Osteocyte (in vitro differentiated cells): ENCODE results near the gene WDCP. TPM values are rescaled to one million over a fixed set of nuclear protein-coding genes. Genes with fewer than 3 reads are reported as not detected.
"Not testable (repeated sequence)": the region's sequence is repeated elsewhere in the genome, so short reads cannot be mapped to it uniquely, and the experiment has no call there.

Source experiments
- DNase-seq: peaks from one replicate; pipeline ENCODE4 v3.0.0; 2021; ENCODE audit warnings: mixed read lengths; ENCODE audit not compliant: unreplicated experiment; ENCODE audit errors: extremely low spot score
- H3K27ac Mint-ChIP-seq: one replicate; pipeline ENCODE4 v1.8.0; 2021; ENCODE audit warnings: mild to moderate bottlenecking, mixed read lengths; ENCODE audit not compliant: unreplicated experiment
- H3K27me3 Mint-ChIP-seq: one replicate; pipeline ENCODE4 v1.8.0; 2021; ENCODE audit warnings: mixed read lengths; ENCODE audit not compliant: unreplicated experiment
- H3K36me3 Mint-ChIP-seq: one replicate; pipeline ENCODE4 v1.8.0; 2021; ENCODE audit warnings: mixed read lengths; ENCODE audit not compliant: unreplicated experiment
- H3K4me1 Mint-ChIP-seq: one replicate; pipeline ENCODE4 v1.8.0; 2021; ENCODE audit warnings: mixed read lengths; ENCODE audit not compliant: unreplicated experiment
- H3K4me3 Mint-ChIP-seq: one replicate; pipeline ENCODE4 v1.8.0; 2021; ENCODE audit warnings: mild to moderate bottlenecking, moderate library complexity, mixed read lengths; ENCODE audit not compliant: unreplicated experiment
- H3K9me3 Mint-ChIP-seq: one replicate; pipeline ENCODE4 v1.8.0; 2021; ENCODE audit warnings: mixed read lengths; ENCODE audit not compliant: unreplicated experiment
- total RNA-seq: library from RNA; stranded (reverse); gene quantifications from 2 replicates; pipeline ENCODE4 v1.2.1, GENCODE V29; 2021
- TF ChIP-seq, protein P1 (sequence below): fragments of 200-600 bp; sonication (generic); IDR thresholded peaks from 2 replicates; pipeline ENCODE4 v1.5.0; 2021; ENCODE audit warnings: antibody characterized with exemption, mild to moderate bottlenecking, moderate library complexity

The WDCP gene
- total RNA-seq, 1 donor from 2014 or later = 9.6 TPM

DNA sequence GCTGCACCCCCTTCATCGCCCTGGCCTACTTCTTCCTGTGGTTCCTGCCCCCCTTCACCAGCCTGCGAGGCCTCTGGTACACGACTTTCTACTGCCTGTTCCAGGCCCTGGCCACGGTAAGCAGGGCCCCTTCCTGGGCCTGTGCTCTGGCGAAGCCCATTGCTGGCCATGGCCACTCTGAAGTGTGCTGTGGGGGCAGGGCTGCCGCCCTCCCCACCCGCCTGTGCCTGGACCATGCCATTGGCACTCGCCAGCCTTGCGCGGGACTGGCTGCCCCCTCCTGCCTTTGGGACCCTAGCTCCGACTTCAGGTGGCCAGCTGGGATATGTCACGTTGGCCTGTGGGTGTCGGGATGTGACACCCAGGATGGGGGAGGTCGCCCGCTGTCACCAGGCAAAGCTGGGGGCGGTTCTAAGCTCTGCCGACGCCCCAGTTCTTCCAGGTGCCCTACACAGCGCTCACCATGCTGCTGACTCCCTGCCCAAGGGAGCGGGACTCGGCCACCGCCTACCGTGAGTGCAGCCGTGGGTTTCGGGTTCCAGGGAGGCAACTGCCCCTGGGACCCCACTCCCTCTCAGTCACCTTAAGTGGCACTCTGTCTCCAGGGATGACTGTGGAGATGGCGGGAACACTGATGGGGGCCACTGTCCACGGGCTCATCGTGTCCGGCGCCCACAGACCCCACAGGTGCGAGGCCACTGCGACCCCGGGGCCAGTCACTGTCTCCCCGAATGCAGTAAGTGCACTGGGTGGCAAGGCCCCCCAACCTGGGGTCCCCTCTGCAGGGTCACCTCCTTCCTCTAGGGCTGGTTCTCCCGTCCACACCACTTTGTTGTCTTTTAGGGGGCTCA is 30.1 kb downstream of the WDCP start:
- Mint-ChIP-seq H3K36me3 (no peaks in the 10 kb centered on the region), H3K4me1 (peaks cover 17% of the 10 kb centered on the region), H3K27me3 (no peaks in the 10 kb centered on the region), H3K27ac (peak overlapping the region; percentile 78), H3K4me3 (no peak overlapping the region), H3K9me3 (no peaks in the 10 kb centered on the region)
- TF ChIP-seq, protein P1, sequence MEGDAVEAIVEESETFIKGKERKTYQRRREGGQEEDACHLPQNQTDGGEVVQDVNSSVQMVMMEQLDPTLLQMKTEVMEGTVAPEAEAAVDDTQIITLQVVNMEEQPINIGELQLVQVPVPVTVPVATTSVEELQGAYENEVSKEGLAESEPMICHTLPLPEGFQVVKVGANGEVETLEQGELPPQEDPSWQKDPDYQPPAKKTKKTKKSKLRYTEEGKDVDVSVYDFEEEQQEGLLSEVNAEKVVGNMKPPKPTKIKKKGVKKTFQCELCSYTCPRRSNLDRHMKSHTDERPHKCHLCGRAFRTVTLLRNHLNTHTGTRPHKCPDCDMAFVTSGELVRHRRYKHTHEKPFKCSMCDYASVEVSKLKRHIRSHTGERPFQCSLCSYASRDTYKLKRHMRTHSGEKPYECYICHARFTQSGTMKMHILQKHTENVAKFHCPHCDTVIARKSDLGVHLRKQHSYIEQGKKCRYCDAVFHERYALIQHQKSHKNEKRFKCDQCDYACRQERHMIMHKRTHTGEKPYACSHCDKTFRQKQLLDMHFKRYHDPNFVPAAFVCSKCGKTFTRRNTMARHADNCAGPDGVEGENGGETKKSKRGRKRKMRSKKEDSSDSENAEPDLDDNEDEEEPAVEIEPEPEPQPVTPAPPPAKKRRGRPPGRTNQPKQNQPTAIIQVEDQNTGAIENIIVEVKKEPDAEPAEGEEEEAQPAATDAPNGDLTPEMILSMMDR = no peak
- no peak for DNase-seq

DNA sequence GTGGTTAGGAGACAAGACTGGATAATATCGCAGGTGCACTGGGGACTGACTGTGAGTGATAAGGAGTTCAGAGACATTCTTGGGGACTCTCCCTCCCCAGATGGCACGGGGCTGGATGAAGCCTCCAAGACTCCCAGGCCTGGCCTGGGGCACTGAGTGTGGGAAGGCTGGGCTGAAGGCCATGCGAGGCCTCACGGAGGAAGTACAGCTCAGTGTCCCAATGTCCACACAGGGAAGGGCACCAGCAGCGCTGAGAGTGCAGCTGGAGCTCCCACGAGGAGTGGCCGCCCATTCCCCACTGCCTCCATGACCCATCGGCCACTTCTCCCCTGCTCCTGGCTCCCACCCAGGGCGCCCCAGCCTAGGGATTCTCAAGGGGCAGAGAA is 30.8 kb downstream of the WDCP start:
- Mint-ChIP-seq H3K4me1 (peaks cover 23% of the 10 kb centered on the region), H3K27ac (peak overlapping the region; percentile 78), H3K4me3 (no peak overlapping the region), H3K27me3 (no peaks in the 10 kb centered on the region), H3K9me3 (no peaks in the 10 kb centered on the region), H3K36me3 (no peaks in the 10 kb centered on the region)
- no peak for DNase-seq
- TF ChIP-seq, protein P1 = no peak

DNA sequence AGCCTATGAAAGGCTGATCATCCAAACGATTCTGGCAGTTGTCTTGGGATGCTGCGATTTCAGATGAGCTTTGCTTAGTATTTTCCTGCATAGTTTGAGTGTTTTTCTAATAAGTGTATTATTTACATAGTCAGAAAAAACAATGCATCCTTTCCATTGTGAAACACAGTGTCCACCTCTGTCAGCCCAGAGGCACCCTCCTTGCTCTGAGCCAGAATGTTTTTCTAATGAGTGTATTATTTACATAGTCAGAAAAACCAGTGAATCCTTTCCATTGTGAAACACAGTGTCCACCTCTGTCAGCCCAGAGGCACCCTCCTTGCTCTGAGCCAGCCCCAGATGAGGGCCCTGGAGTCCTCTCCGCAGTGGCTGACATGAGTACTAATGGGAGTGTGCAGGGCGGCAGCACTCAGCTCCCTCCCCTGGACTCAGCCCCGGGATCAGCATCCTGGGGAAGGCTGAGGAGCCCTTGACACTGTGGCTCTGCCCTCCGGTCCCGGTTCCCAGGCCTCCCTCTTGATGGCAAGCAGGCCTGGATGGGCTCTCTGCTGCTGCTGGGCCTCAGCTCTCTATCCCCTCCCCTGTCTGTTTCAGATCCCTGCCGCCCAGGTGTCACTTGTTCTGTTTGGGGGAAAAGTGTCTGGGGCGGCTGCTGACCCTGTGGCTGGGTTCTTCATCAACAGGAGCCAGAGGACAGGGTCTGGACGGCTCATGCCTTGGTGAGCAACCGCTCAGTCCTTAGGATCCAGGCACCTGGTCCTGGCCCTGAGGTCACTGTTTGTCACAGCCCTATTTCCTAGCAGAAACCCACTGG is 31.4 kb downstream of the WDCP start:
- Mint-ChIP-seq H3K27me3 (no peaks in the 10 kb centered on the region), H3K27ac (peak overlapping the region; percentile 78), H3K36me3 (no peaks in the 10 kb centered on the region), H3K9me3 (no peaks in the 10 kb centered on the region), H3K4me3 (no peak overlapping the region), H3K4me1 (peaks cover 25% of the 10 kb centered on the region)
- TF ChIP-seq, protein P1 = no peak
- no peak for DNase-seq

DNA sequence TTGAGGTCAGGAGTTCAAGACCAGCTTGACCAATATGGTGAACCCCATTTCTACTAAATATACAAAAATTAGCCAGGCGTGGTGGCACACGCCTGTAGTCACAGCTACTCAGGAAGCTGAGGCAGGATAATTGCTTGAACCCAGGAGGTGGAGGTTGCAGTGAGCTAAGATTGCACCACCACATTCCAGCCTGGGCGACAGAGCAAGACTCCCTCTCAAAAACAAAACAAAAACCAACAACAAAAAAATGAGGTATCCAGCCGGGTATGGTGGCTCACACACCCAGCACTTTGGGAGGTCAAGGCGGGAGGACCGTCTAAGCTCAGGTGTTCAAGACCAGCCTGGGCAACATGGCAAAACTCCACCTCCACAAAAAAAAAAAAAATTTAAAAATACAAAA is 32.3 kb downstream of the WDCP start:
- not testable (repeated sequence) for H3K27me3 Mint-ChIP-seq
- peaks cover 25% of the 10 kb centered on the region for H3K4me1 Mint-ChIP-seq

DNA sequence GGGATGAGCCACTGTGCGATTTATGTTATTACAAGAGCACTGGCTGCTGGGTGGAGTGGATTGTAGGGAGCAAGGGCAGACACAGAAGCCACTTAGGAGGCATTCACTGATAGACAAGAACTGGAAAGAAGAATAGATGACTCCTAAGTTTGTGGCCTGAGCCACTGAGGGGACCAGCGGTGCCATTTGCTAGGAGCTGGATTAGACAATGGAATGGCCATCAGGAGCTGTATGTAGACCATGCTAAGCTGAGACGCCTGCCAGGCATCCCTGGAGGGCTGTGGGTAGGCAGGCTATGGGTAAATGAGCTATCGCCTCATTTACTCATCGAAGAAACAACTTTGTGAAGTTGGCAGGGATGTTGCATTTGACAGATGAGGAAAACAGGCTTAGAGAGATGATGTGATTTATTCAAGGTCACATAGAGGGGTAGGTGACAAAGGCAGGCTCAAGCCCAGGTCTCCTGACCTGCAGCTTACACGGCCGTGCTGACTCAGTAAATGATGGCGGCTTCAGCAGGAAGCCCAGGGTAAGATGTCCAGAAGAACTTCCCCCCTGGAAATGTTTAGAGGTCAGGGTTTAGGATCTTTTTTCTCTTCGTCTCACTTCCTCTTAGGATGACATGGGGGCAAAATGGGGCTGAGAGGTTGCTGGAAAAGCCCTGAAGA is 34.5 kb downstream of the WDCP start:
- H3K4me3 Mint-ChIP-seq = no peak overlapping the region
- no peak for DNase-seq
- H3K36me3 Mint-ChIP-seq = no peaks in the 10 kb centered on the region
- TF ChIP-seq, protein P1 = no peak
- H3K27me3 Mint-ChIP-seq = no peaks in the 10 kb centered on the region
- no peaks in the 10 kb centered on the region for H3K9me3 Mint-ChIP-seq
- no peak overlapping the region for H3K27ac Mint-ChIP-seq
- peaks cover 25% of the 10 kb centered on the region for H3K4me1 Mint-ChIP-seq

More for the DNA sequence above, 32.3 kb downstream of the WDCP start:
- H3K4me3 Mint-ChIP-seq, H3K9me3 Mint-ChIP-seq, H3K36me3 Mint-ChIP-seq, H3K27ac Mint-ChIP-seq, DNase-seq: not testable (repeated sequence)
